ENCODE data around the gene SESN1. TPM values are rescaled to one million over a fixed set of nuclear protein-coding genes. Genes with fewer than 3 reads are reported as not detected.

The SESN1 gene
- total RNA-seq, 1 experiment from 2014 or later = 11.0 TPM

DNA sequence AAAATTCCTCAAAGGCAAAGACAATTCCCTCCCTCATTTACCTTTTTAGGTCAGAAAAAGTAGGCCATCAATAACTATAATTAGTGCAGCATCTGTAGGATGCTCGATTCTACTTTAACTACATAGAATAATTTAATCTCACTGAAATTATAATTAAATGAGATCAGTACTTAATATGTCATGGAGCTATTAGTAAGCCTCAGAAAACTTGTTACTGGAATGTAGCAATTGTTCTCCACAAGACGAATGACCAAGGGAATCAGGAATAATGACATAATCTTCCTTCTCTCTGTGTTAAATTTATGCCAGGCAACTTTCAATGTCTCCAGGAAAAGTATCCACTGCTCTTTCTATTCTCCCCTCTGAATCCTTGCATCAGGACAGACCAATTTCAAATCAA is 34.1 kb downstream of the SESN1 start:
- DNase-seq (ENCODE audit: low spot score) = no peak

DNA sequence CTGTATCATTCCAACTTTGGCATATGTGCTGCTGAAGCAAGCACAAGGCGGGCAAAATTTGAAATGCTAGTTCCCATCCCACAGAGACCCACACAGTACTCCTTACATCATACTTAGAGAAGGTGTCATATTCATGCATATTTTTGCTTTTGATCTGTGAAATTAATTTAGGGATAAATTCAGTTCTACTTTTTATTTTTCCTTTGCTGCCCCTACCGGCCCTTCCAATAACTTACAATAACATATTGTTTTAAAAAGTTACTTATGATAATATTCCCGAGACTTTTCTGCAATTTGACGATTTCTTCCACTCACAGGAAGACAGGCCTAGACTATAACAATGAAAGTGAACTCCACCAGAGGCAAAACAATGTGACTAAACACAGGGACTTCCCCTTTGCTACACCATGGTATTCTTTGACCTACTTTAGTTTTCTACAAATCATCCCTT is 35.0 kb downstream of the SESN1 start:
- DNase-seq (ENCODE audit: low spot score) = no peak

DNA sequence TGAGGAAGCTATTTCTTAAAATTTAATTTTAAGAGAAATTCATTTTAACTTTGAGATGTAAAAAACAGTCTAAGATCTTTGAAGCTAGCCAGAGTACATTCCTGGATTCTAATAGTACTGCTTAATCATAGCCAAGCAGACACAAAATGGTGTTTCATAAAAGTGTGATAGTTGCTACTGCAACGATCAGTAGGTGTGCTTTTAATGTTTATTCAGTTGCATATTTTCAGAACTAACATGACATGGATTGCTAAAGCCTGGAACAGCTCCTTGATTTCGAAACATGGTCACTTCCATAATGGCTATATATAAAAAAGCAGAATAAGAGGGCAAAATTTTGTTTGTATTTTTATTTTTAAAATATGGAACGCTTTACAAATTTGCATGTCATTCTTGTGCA is 35.5 kb downstream of the SESN1 start:
- no peak for DNase-seq (ENCODE audit: low spot score)

DNA sequence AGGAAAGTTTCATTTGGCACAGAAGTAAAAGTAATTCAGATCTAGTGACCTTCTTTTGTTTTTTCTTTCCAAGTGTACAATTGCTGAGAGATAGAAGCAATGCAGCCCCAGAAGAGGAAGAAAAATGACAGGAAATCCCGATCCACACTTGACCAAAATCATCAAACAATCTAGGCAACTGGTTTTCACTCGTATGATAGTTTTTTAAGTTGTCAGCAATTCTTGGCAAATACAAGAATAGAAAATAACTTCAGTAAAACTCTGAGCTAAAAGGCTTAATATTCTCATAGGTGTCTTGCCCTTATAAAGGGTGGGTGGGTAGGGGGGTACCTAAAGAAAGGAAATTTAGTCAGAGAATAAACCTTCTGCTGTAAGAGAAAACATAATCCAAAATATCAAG is 36.0 kb downstream of the SESN1 start:
- DNase-seq (ENCODE audit: low spot score) = no peak

DNA sequence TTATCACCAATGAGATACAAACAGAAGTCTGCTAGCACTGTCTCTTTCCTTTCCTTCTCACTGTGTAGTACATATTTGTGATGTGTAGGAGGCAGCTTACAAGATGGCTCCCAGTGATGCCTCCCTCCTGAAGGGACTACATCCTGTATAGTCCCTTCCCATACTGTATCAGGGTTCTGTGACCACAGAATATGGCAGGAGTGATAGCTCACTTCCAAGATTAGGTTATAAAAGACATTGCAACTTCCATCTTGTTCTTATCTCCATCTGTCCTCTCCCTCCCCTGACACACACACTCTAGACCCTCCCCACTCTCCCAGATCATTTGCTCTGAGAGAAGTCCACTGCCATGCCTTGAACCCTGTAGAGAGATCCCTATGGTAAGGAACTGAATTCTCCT is 38.0 kb downstream of the SESN1 start:
- DNase-seq (ENCODE audit: low spot score) = no peak

DNA sequence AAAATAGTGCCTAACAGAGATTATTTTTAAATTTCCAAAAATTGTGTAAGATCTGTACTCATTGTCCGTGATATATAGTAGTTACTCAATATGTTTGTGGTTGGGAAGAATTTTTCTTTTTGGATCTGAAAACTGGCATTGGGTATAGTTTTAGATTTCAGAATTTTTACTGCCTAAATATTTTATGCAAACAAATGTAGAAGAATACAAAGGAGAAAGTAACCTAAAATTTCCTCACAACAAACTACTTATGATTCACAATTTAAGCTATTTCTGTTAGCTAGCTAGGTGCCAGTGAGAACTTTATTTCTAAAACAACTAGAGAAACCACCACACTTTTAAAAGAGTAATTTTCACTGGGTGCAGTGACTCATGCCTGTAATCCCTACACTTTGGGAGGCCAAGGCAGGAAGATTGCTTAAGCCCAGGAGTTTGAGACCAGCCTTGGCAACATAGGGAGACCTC is 38.8 kb downstream of the SESN1 start:
- no peak for DNase-seq (ENCODE audit: low spot score)

DNA sequence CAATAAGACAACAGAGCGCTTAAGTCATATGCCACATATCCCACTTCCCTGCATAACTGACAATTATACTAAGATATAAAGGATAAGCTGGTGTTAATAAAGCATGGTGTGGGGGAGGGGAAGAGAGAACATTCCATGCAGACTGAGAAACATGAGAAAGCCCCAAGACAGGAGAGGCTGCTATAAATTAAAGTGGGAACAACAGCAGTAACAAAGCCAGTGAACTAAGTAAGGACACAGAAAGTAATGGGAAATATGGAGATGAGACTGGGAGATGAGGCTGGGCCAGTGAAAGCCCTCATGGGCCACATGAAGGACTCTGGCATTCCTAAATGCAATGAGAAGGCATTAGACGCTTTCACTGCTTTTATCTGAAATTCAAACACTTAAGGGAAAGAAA is 41.3 kb downstream of the SESN1 start:
- no peak for DNase-seq (ENCODE audit: low spot score)

DNA sequence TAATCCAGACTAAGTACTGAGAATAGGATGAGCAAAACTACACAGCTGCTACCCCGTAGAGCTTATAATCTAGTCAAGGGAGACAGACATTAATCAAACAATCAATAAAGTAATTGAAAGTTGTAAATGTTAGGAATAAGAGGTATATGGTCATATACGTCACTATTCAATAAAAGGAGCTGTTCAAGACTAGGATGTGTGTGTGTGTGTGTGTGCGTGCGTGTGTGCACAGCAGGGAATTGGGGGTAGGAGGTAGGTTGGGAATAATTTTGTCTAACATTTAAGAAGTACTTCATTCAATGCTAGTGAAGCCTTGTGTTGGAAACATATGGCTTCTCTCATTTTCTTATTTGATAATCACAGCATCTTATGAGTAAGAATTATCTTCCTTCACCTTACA is 41.8 kb downstream of the SESN1 start:
- DNase-seq (ENCODE audit: low spot score) = no peak

DNA sequence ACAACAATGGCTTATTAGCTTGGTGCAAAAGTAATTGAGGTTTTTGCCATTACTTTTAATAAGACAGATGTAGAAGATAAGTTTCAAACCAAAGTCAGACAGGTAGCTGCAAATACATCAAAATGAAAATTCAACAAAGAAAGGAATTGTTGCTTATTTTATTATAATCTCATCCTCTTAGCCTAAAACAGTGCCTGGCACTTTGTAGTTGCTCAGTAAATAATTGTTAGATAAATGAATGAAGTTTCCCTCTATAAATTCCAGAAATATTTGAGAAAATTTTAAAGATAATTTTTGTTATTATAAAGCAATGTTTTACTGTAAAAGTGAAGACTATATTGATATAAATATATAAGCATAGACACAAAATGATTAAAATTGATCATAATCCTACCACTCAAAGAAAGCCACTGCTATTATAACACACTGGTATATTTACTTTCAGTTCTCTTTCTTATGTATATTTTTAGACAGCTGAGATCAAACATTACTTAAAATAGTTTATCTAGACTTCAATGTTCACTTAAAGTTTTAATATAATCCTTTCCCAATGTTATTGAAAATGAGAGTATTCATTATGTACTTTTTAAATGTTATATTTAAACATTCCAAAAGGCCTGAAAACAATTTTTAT is 42.5 kb downstream of the SESN1 start:
- no peak for DNase-seq (ENCODE audit: low spot score)

DNA sequence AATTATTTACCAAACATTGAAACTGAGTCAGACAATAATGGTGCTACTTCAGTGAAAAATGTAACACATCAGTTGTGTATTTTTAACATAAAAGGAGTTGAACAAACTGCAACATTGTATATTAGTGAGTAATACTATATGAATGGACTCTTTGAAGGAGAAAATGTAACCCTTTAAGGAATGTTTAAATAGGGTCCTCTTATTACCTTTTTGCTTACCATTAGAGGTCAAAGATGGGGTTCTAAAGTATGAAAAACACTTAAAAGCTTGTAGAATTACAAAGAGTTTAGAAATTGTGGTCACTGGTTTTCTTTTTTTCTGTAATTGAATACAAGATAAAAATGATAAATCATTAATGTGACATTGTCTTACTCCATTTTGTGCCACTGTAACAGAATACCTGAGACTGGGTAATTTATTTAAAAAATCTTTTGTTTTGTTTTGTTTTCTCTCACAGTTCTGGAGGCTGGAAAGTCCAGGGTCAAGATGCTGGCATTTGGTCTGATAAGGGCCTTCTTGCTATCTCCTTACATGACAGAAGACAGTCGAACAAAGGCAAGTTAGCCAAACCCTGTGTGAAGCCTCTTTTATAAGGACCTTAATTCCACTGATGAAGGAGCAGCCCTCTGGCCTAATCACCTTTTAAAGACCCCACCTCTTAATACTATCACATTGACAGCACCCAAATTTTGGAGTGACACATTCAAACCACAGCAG is 43.2 kb downstream of the SESN1 start:
- no peak for DNase-seq (ENCODE audit: low spot score)

DNA sequence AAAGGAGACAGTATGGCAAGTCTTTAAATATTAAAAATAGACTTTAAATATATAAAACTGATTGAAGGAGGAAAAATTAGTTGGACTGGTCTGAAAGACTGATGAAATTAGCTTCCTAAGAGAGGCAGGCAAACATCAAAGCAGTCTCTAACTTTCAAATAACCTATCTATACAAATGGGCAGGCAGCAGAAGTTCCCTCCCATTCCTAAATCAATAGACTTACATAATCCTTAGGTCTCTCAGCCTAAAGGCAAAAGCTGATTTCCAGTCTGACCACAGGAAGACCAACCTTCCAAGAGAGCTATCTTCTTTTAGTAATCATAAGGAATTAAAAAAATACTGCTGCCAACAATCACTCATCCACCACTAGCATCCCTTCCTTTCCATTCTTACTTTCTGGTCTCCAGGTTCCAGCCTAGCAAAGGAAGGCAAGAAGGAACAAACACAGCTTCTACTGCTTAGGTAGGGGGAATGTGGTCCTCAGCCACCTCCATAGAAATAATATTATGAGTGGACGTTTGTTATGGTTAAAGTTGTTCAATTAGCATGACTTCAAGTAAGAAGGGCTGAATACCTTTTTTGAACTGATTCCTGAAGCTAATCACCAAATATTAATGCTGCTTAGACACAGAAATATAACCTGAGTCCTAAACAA is 44.1 kb downstream of the SESN1 start:
- no peak for DNase-seq (ENCODE audit: low spot score)

DNA sequence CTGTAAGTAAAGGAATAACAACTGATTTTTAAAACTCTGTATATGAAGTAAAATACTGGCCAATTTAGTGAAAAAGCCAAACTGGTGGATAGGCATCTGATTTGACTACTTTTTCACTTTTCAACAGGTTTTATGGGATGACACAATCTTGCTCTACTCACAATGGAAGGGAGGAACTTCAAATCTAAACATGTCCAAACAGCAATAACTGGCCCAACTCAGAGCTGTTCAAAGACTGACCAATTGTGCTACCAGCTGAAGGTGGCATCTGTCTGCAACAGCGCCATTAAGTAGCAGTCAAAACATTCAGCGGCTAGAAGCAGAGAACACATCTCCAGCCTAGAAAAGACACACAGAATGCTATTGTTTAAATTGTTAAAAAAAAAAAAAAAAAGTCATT is 44.6 kb downstream of the SESN1 start:
- no peak for DNase-seq (ENCODE audit: low spot score)

DNA sequence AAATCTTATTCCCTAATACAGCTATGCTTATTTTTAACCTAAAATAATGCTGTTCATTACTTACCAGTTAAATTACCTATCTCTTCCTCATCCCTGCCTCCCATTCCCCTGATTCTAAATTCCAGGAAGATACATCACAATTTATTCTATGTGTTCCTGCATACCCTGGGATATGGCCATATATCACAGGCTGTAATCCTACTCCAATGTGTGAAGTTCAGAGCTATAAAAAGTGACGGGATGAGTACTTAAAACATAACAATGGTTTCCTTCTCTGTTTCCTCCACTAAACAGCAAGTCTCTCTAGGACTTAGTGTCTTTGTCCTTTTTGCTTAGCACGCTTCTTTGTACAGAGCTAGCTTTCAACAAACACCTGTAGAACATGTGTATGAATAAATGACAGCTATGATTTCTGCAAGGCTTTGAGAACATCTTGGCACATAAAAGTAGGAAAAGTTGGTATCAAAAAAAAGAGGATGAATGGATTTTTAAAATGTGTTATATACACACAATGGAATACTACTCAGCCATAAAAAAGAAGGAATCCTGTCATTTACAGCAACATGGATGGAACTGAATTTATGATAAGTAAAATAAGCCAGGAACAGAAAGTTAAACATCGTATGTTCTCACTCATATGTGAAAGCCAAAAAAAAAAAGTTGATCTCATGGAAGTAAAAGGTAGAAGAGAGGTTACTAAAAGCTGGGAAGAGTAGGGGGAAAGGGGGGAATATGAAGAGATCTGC is 45.8 kb downstream of the SESN1 start:
- DNase-seq (ENCODE audit: low spot score) = no peak

DNA sequence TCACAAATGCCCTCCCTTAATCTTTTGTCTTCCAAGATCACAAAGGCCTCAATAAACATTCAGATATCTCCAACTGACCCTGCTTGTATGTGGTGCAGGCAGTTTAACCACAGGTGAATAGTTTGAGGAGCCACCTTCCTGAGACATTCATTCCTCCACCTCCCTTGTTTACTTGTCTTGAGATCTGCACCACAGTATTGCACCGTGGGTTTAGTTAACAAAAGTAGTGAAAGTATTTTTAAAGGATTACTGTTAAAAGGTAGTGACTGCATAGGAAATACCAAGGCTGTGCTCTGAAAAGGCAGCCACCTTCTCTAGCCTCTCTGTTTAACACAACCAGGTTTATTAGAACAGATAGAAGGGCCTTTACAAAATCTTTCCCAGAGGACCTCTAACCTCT is 46.5 kb downstream of the SESN1 start:
- no peak for DNase-seq (ENCODE audit: low spot score)

DNA sequence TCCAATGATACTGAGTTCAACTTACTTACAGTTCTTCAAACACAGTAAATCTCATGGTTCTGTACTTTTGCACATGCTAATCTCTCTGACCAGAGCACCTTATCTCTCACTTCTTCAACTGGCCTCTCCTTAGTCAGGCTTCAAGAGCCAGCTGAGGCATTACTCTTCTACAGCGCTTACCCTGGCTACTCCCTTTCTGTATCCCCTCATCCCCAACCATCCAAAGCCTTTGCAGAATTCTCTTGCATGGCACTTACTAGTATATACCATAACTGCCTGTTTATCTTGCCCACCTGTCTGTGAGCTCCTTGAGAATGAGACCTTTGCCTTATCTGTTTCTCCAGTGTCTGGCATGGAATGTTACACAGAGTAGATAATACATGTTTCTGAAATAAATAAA is 49.2 kb downstream of the SESN1 start:
- DNase-seq (ENCODE audit: low spot score) = no peak

DNA sequence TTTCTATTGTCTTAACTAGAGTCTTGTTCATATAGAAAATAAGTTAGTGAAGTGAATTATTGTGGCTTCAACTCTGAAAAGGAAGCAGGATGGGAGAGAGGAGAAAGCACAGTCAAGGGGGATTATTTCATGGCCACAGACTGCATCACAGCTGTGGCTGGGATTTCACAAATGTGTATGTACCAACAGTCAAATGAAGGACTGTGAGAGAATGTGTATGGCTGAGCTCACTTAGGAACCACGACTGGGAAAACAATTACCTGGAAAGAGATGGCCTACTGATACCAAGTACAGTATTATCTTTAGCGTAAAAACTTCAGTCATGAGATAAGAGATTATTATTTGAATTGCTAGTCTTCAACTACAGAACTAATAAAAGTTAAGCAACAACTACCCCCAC is 54.9 kb downstream of the SESN1 start:
- no peak for DNase-seq (ENCODE audit: low spot score)

DNA sequence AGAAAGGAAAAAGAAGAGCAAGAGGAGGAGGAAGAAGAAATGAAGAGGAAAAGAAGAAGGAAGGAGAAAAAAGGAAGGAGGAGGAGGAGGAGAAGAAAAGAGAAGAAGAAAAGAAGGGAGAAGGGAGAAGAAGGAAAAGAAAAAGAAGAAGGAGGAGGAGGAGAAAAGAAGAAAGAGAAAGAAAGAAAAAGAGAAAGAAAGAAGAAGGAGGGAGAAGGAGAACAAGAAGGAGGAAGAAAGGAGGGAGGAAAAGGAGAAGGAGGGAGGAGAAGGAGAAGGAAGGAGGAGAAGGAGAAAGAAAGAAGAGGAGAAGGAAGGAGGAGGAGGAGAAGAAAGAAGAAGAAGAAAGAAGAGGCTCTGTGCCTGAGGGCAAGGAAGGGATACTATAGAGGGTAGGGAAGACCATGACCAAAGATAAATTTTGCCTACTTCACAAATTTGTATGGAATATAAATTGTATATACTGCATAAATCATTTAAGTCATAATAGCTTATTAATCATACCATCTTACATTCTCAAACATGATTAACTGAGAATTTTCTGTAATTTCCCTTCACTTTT is 55.7 kb downstream of the SESN1 start:
- DNase-seq (ENCODE audit: low spot score) = no peak

DNA sequence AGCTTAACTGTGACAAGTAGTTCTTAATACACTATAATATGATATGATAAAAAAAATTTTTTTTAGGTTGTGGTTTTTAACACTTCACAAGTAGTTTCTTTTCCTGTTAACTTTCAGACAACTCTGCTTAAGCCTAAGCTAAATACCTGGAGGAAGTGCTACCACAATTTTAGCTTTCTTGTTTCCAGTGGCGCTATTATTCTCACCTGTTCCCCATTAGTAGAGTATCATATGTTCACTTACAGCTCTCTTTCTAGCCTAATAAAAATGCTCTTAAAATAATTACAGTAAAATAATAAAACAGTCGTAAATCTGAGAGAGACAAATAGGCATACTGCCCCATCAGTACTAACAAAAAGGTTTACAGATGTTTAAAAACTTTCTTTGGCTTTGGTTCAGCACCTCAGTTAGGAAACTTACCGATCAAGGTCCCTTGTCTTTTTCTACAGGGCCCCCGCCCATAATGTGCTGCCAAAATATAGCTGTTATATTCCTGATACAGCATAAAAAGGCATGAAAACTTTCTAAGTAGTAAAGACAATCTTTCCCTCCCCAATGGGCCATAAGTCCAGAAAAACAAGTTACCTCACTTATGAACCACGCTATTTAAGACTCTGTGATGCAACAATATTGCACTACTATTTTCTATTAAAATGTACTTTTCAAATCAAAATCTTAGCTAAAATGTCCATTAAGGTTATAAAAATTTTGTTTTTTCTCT is 57.9 kb downstream of the SESN1 start:
- DNase-seq (ENCODE audit: low spot score) = no peak

DNA sequence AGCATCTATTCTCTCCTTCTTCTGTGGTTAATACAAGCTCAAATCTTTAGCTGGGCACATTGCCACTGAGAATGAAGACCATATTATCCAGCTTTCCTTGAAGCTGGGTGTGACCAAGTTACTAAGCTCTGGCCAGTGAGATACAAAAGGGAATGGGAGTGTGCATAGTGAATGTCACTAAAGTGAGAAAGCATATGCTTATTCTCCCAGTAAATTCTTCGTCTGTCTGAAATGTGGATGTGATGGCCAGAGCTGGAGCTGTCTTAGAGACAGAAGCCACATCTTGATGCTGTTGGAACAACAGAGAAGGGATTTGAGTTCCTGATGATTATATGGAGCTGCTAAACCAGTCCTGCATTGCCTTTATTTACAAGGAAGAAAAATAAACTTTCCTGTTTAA is 60.1 kb downstream of the SESN1 start:
- DNase-seq (ENCODE audit: low spot score) = no peak

DNA sequence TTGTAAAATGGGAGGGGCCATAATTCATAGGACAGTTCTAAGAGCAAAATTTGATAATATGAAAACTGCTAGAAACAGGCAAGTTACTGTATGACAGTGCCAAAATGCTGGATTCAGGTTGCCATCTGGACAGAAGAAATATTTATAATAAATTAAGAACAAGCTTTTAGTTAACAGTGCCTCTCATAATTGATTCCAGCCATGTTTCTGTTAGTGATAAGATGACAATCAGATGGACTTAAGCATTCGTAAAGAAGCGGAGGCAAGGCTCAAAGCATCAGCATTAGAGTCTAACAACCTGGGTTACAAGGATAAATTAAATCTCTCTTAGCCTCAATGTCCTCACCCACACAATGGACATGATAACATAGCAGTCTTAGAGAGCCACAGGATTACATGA is 61.0 kb downstream of the SESN1 start:
- DNase-seq (ENCODE audit: low spot score) = no peak

DNA sequence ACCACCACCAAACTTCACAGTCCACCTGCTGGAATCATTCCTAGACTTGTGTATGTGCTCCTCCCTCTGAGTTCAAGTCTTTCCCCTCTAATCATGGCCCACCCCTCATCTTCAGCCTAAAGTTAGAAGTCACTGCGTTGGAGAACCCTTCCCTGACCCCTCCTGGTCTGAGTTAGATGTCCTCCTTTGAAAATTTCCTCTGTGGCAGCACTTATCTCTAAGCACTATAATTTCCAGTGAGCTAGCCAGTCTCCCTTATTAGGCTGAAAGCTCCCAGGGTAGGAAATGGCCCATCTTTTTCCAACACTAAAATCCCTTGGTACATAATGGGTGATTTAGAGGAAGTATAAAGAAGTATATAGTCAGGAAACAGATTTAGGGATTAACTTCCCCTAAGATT is 63.2 kb downstream of the SESN1 start:
- no peak for DNase-seq (ENCODE audit: low spot score)
